IMR-90 (cell line): ENCODE data around the gene CRY2.
A peak's percentile ranks its signal among the peaks of the same experiment; 100 is the strongest.

Experiments used
- CEBPB ChIP-seq: IDR thresholded peaks from 2 replicates; pipeline ENCODE4 v1.6.1; 2012; ENCODE audit warnings: low read depth, low read length, improper control_type of control experiment
- CHD1 ChIP-seq: IDR thresholded peaks from 2 replicates; pipeline ENCODE4 v1.6.1; 2012; ENCODE audit warnings: low read depth, low read length, improper control_type of control experiment
- CTCF ChIP-seq: conservative IDR thresholded peaks from 2 replicates; pipeline ENCODE4 v1.5.1; 2012; ENCODE audit warnings: mild to moderate bottlenecking, low read depth, low read length, improper control_type of control experiment
- FOS ChIP-seq: fragments of 150-350 bp; IDR thresholded peaks from 2 replicates; pipeline ENCODE4 v1.6.1; 2016; ENCODE audit warnings: low read depth, low read length
- MAFK ChIP-seq: IDR thresholded peaks from 2 replicates; pipeline ENCODE4 v1.6.1; 2012; ENCODE audit warnings: low read depth, low read length, improper control_type of control experiment
- MAZ ChIP-seq: IDR thresholded peaks from 2 replicates; pipeline ENCODE4 v1.6.1; 2012; ENCODE audit warnings: low read depth, mild to moderate bottlenecking, low read length, improper control_type of control experiment, moderate library complexity, borderline replicate concordance
- MXI1 ChIP-seq: IDR thresholded peaks from 2 replicates; pipeline ENCODE4 v1.6.1; 2012; ENCODE audit warnings: low read depth, mild to moderate bottlenecking, low read length, moderate library complexity, borderline replicate concordance
- POLR2A ChIP-seq: IDR thresholded peaks from 2 replicates; pipeline ENCODE4 v1.6.1; 2012; ENCODE audit warnings: mild to moderate bottlenecking, low read depth, low read length
- RAD21 ChIP-seq: IDR thresholded peaks from 2 replicates; pipeline ENCODE4 v1.6.1; 2012; ENCODE audit warnings: low read length, improper control_type of control experiment
- RFX5 ChIP-seq: IDR thresholded peaks from 2 replicates; pipeline ENCODE4 v1.8.0; 2012; ENCODE audit warnings: low read depth, mild to moderate bottlenecking, low read length, moderate library complexity
- SMC3 ChIP-seq: fragments of 150-350 bp; IDR thresholded peaks from 2 replicates; pipeline ENCODE4 v1.6.1; 2016; ENCODE audit warnings: low read depth, mild to moderate bottlenecking, antibody characterized with exemption, low read length, moderate library complexity
- USF2 ChIP-seq: fragments of 150-350 bp; IDR thresholded peaks from 2 replicates; pipeline ENCODE4 v1.6.1; 2017; ENCODE audit warnings: mild to moderate bottlenecking, antibody characterized with exemption, low read length, low read depth

GRCh38 chr11:45843158-45843924 lies 3.9 kb upstream of the CRY2 start:
- TF ChIP-seq CTCF: peak; percentile 96
- TF ChIP-seq RFX5: no peak
- no peak for TF ChIP-seq CHD1
- no peak for TF ChIP-seq MAFK
- peak; percentile 73 for TF ChIP-seq SMC3
- TF ChIP-seq CEBPB: no peak
- TF ChIP-seq MAZ: peak; percentile 89
- no peak for TF ChIP-seq POLR2A
- peak; percentile 65 for TF ChIP-seq RAD21
- peak; percentile 15; the same call in 1 of the 2 replicates for TF ChIP-seq USF2
- no peak for TF ChIP-seq MXI1
- TF ChIP-seq FOS: no peak
